Measurements from ENCODE around the gene ATP5IF1.

GRCh38 chr1:28193701-28194161, 42.2 kb upstream of the ATP5IF1 start:
- no peak for TF ChIP-seq EZH2 (IDR thresholded peaks at IDR 0.05; ENCODE audit: low read depth)
- TF ChIP-seq, protein P1, sequence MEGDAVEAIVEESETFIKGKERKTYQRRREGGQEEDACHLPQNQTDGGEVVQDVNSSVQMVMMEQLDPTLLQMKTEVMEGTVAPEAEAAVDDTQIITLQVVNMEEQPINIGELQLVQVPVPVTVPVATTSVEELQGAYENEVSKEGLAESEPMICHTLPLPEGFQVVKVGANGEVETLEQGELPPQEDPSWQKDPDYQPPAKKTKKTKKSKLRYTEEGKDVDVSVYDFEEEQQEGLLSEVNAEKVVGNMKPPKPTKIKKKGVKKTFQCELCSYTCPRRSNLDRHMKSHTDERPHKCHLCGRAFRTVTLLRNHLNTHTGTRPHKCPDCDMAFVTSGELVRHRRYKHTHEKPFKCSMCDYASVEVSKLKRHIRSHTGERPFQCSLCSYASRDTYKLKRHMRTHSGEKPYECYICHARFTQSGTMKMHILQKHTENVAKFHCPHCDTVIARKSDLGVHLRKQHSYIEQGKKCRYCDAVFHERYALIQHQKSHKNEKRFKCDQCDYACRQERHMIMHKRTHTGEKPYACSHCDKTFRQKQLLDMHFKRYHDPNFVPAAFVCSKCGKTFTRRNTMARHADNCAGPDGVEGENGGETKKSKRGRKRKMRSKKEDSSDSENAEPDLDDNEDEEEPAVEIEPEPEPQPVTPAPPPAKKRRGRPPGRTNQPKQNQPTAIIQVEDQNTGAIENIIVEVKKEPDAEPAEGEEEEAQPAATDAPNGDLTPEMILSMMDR (conservative IDR thresholded peaks at IDR 0.05), result no peak
